Type B pancreatic cell (in vitro differentiated cells): ENCODE results near the gene ZBTB22. TPM values are rescaled to one million over a fixed set of nuclear protein-coding genes. Genes with fewer than 3 reads are reported as not detected.

Source experiments
- DNase-seq: peaks from one replicate; pipeline ENCODE4 v3.0.0; 2021; ENCODE audit warnings: mixed read lengths; ENCODE audit not compliant: unreplicated experiment; ENCODE audit errors: extremely low spot score
- H3K27ac Mint-ChIP-seq: 2 replicates; pipeline ENCODE4 v1.8.0; 2021; ENCODE audit warnings: mild to moderate bottlenecking, mixed read lengths
- H3K27me3 Mint-ChIP-seq: 2 replicates; pipeline ENCODE4 v1.8.0; 2021; ENCODE audit warnings: mixed read lengths
- H3K36me3 Mint-ChIP-seq: 2 replicates; pipeline ENCODE4 v1.8.0; 2021; ENCODE audit warnings: mixed read lengths
- H3K4me1 Mint-ChIP-seq: one replicate; pipeline ENCODE4 v1.8.0; 2021; ENCODE audit warnings: mixed read lengths; ENCODE audit not compliant: unreplicated experiment
- H3K4me3 Mint-ChIP-seq: 2 replicates; pipeline ENCODE4 v1.8.0; 2021; ENCODE audit warnings: mild to moderate bottlenecking, mixed read lengths
- H3K9me3 Mint-ChIP-seq: 2 replicates; pipeline ENCODE4 v1.8.0; 2021; ENCODE audit warnings: mixed read lengths
- CTCF ChIP-seq: fragments of 200-600 bp; sonication (generic); conservative IDR thresholded peaks from 2 replicates; pipeline ENCODE4 v1.5.0; 2021; ENCODE audit warnings: antibody characterized with exemption, mild to moderate bottlenecking
- total RNA-seq: library from RNA; stranded (reverse); gene quantifications from 2 replicates; pipeline ENCODE4 v1.2.1, GENCODE V29; 2021; ENCODE audit warnings: low replicate concordance

ZBTB22 gene
- total RNA-seq, 1 donor from 2014 or later = 21.1 TPM

- Mint-ChIP-seq H3K27ac (no peak overlapping the region), H3K4me1 (peaks cover 9% of the 10 kb centered on the region), H3K4me3 (no peak overlapping the region), H3K27me3 (no peaks in the 10 kb centered on the region), H3K9me3 (no peaks in the 10 kb centered on the region), H3K36me3 (peaks cover 14% of the 10 kb centered on the region)
- TF ChIP-seq CTCF = no peak
- no peak for DNase-seq
These were observed 12.5 kb downstream of the ZBTB22 start for GRCh38 chr6:33305052-33305451.

GRCh38 chr6:33304216-33304615 is 13.3 kb downstream of the ZBTB22 start:
- Mint-ChIP-seq H3K27ac (no peak overlapping the region), H3K27me3 (no peaks in the 10 kb centered on the region), H3K4me3 (no peak overlapping the region), H3K36me3 (peaks cover 22% of the 10 kb centered on the region), H3K9me3 (no peaks in the 10 kb centered on the region), H3K4me1 (peaks cover 16% of the 10 kb centered on the region)
- no peak for TF ChIP-seq CTCF
- DNase-seq = no peak

- DNase-seq = no peak
- Mint-ChIP-seq H3K36me3 (peaks cover 17% of the 10 kb centered on the region), H3K27ac (no peak overlapping the region), H3K9me3 (no peaks in the 10 kb centered on the region), H3K4me1 (peaks cover 16% of the 10 kb centered on the region), H3K27me3 (peaks cover 3% of the 10 kb centered on the region), H3K4me3 (no peak overlapping the region)
- no peak for TF ChIP-seq CTCF
These were observed 15.7 kb downstream of the ZBTB22 start for GRCh38 chr6:33301877-33302276.

GRCh38 chr6:33299237-33299944 is 18.2 kb downstream of the ZBTB22 start:
- Mint-ChIP-seq H3K27ac (peak overlapping the region; percentile 98), H3K4me1 (peaks cover 9% of the 10 kb centered on the region), H3K36me3 (peaks cover 12% of the 10 kb centered on the region), H3K27me3 (peaks cover 3% of the 10 kb centered on the region), H3K4me3 (peak overlapping the region; percentile 99), H3K9me3 (no peaks in the 10 kb centered on the region)
- peak; percentile 92 for DNase-seq
- TF ChIP-seq CTCF = peak; percentile 85

GRCh38 chr6:33298773-33299236 is 18.7 kb downstream of the ZBTB22 start, which contains the start of gene RGL2:
Gene RGL2, minus strand, starts transcription at chr6:33298942. Its CDS starts 332 bp downstream, at chr6:33298610.
- DNase-seq = no peak
- TF ChIP-seq CTCF = no peak
- Mint-ChIP-seq H3K4me3 (peak within 1 kb of the TSS; percentile 99), H3K27ac (peak within 1 kb of the TSS; percentile 99), H3K4me1 (peaks cover 12% of the 10 kb centered on the region), H3K36me3 (peaks cover 11% of the 10 kb centered on the region), H3K27me3 (peaks cover 3% of the 10 kb centered on the region), H3K9me3 (no peaks in the 10 kb centered on the region)
